Measurements from ENCODE around the gene FMO5.
"Not testable (repeated sequence)": the region's sequence is repeated elsewhere in the genome, so short reads cannot be mapped to it uniquely, and the experiment has no call there.

Gene FMO5

GRCh38 chr1:147225193-147225730 lies at the start of gene FMO5:
Gene FMO5 (minus strand): TSS chr1:147225339. CDS start chr1:147225029, 310 bp downstream.
- DNase-seq, result no peak

GRCh38 chr1:147273409-147274336 lies 48.5 kb upstream of the FMO5 start:
- DNase-seq, result peak; percentile 16

- DNase-seq, result no peak
Observed at GRCh38 chr1:147272042-147272441, 46.9 kb upstream of the FMO5 start.

- no peak for DNase-seq
Observed at GRCh38 chr1:147270721-147271120, 45.6 kb upstream of the FMO5 start.

- no peak for DNase-seq
Observed at GRCh38 chr1:147267711-147268110, 42.6 kb upstream of the FMO5 start.

GRCh38 chr1:147266381-147266780 lies 41.2 kb upstream of the FMO5 start:
- no peak for DNase-seq

GRCh38 chr1:147264158-147264768 lies 39.1 kb upstream of the FMO5 start:
- DNase-seq, result no peak

- DNase-seq, result no peak
Observed at GRCh38 chr1:147260956-147261355, 35.8 kb upstream of the FMO5 start.

GRCh38 chr1:147252540-147252939 lies 27.4 kb upstream of the FMO5 start:
- DNase-seq, result no peak

- DNase-seq, result no peak
Observed at GRCh38 chr1:147247656-147248238, 22.6 kb upstream of the FMO5 start.

- DNase-seq, result no peak
Observed at GRCh38 chr1:147246910-147247655, 21.9 kb upstream of the FMO5 start.

- DNase-seq, result no peak
Observed at GRCh38 chr1:147246044-147246690, 21.0 kb upstream of the FMO5 start.

GRCh38 chr1:147245586-147246021 lies 20.5 kb upstream of the FMO5 start:
- no peak for DNase-seq

GRCh38 chr1:147245129-147245528 lies 20.0 kb upstream of the FMO5 start:
- no peak for DNase-seq

GRCh38 chr1:147243841-147244240 lies 18.7 kb upstream of the FMO5 start:
- no peak for DNase-seq

GRCh38 chr1:147243228-147243685 lies 18.1 kb upstream of the FMO5 start:
- no peak for DNase-seq

GRCh38 chr1:147242449-147243227 lies 17.5 kb upstream of the FMO5 start, which contains the start of gene CHD1L:
Gene CHD1L (plus strand): TSS chr1:147242684. CDS start chr1:147242704, 20 bp downstream.
- DNase-seq, result peak; percentile 61

- no peak for DNase-seq
Observed at GRCh38 chr1:147241934-147242448, 16.9 kb upstream of the FMO5 start.

GRCh38 chr1:147240131-147240721 lies 15.1 kb upstream of the FMO5 start:
- DNase-seq, result not testable (repeated sequence)
